Measurements from ENCODE around the gene AAMDC.
"Not testable (repeated sequence)": the region's sequence is repeated elsewhere in the genome, so short reads cannot be mapped to it uniquely, and the experiment has no call there.

Gene AAMDC

DNA sequence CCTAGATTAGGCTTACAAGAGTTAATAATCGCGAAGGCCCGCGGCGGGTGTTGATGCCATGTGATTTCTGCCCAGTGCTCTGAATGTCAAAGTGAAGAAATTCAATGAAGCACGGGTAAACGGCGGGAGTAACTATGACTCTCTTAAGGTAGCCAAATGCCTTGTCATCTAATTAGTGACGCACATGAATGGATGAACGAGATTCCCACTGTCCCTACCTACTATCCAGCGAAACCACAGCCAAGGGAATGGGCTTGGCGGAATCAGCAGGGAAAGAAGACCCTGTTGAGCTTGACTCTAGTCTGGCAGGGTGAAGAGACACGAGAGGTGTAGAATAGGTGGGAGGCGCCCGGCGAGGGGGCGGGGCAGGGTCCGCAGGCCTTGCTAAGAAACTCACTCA lies 65.5 kb downstream of the AAMDC start:
- H3K9me3 ChIP-seq (ENCODE audit: insufficient read depth, low read length): no peaks in the 10 kb centered on the region
- H4K20me1 ChIP-seq (ENCODE audit: low read depth, low read length): no peaks in the 10 kb centered on the region
- no peak overlapping the region for H3K4me2 ChIP-seq (ENCODE audit: low read depth, low read length, poor library complexity, severe bottlenecking)
- no peak overlapping the region for H3K9ac ChIP-seq (ENCODE audit: low read length)
- H3K79me2 ChIP-seq (ENCODE audit: insufficient read depth, low read length): no peaks in the 10 kb centered on the region
- no peaks in the 10 kb centered on the region for H3F3A ChIP-seq (ENCODE audit: insufficient read depth)
- H3K36me3 ChIP-seq (ENCODE audit: low read length): peaks cover 9% of the 10 kb centered on the region; the same call in 1 of the 2 replicates
- no peaks in the 10 kb centered on the region for H3K27me3 ChIP-seq (ENCODE audit: low read length)
- TF ChIP-seq, protein P1, sequence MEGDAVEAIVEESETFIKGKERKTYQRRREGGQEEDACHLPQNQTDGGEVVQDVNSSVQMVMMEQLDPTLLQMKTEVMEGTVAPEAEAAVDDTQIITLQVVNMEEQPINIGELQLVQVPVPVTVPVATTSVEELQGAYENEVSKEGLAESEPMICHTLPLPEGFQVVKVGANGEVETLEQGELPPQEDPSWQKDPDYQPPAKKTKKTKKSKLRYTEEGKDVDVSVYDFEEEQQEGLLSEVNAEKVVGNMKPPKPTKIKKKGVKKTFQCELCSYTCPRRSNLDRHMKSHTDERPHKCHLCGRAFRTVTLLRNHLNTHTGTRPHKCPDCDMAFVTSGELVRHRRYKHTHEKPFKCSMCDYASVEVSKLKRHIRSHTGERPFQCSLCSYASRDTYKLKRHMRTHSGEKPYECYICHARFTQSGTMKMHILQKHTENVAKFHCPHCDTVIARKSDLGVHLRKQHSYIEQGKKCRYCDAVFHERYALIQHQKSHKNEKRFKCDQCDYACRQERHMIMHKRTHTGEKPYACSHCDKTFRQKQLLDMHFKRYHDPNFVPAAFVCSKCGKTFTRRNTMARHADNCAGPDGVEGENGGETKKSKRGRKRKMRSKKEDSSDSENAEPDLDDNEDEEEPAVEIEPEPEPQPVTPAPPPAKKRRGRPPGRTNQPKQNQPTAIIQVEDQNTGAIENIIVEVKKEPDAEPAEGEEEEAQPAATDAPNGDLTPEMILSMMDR (IDR thresholded peaks at IDR 0.05; ENCODE audit: insufficient read depth, low read length, poor library complexity, severe bottlenecking): no peak
- no peak for TF ChIP-seq EZH2phosphoT487 (conservative IDR thresholded peaks at IDR 0.05; ENCODE audit: low read length)
- no peak overlapping the region for H3K4me3 ChIP-seq (ENCODE audit: insufficient read depth, low read length, poor library complexity, severe bottlenecking)
- H3K9me2 ChIP-seq (replicated peaks; ENCODE audit: insufficient read depth, low read length): no peaks in the 10 kb centered on the region
- H3K27ac ChIP-seq (ENCODE audit: low read depth, low read length): no peak overlapping the region
- H2AFZ ChIP-seq (ENCODE audit: low read depth, low read length, severe bottlenecking): no peak overlapping the region

DNA sequence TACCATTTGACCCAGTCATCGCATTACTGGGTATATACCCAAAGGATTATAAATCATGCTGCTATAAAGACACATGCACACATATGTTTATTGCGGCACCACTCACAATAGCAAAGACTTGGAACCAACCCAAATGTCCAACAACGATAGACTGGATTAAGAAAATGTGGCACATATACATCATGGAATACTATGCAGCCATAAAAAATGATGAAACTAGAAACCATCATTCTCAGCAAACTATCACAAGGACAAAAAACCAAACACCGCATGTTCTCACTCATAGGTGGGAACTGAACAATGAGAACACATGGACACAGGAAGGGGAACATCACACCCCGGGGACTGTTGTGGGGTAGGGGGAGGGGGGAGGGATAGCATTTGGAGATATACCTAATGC lies 68.1 kb downstream of the AAMDC start:
- H3K4me3 ChIP-seq (ENCODE audit: insufficient read depth, low read length, poor library complexity, severe bottlenecking); H3K79me2 ChIP-seq (ENCODE audit: insufficient read depth, low read length); H3F3A ChIP-seq (ENCODE audit: insufficient read depth); H3K27ac ChIP-seq (ENCODE audit: low read depth, low read length); H4K20me1 ChIP-seq (ENCODE audit: low read depth, low read length); H3K27me3 ChIP-seq (ENCODE audit: low read length); H3K9ac ChIP-seq (ENCODE audit: low read length); H3K4me2 ChIP-seq (ENCODE audit: low read depth, low read length, poor library complexity, severe bottlenecking); H3K9me3 ChIP-seq (ENCODE audit: insufficient read depth, low read length); H2AFZ ChIP-seq (ENCODE audit: low read depth, low read length, severe bottlenecking); H3K9me2 ChIP-seq (replicated peaks; ENCODE audit: insufficient read depth, low read length); H3K36me3 ChIP-seq (ENCODE audit: low read length): not testable (repeated sequence)

DNA sequence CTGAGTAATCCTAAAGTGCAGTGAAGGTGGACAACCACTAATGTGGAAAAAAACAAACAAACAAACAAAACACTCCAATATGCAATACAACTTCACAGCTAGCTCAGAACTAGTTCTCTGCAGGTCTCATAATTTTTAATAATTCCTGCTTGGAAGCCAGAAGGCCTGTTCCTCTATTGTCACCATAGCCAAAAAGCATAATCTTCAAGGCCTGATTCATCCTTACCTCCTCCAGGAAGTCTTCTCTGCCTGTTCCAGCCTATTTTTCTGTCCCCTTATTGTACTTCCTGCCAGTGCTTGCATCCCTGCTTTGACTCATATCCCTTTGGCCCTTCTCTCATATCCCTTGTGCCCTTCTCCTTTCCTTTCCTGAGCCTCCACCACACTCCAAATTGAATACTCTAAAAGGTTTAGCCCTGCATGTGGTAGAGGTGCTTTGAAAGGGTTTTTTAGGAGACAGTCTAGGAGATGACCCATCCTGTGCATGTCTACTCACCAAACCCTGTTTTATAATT lies 69.2 kb downstream of the AAMDC start:
- H3K27ac ChIP-seq (ENCODE audit: low read depth, low read length); H4K20me1 ChIP-seq (ENCODE audit: low read depth, low read length); H3K4me2 ChIP-seq (ENCODE audit: low read depth, low read length, poor library complexity, severe bottlenecking); H3K79me2 ChIP-seq (ENCODE audit: insufficient read depth, low read length); H3K27me3 ChIP-seq (ENCODE audit: low read length); H3K36me3 ChIP-seq (ENCODE audit: low read length); H3K9me2 ChIP-seq (replicated peaks; ENCODE audit: insufficient read depth, low read length); H2AFZ ChIP-seq (ENCODE audit: low read depth, low read length, severe bottlenecking); H3K9ac ChIP-seq (ENCODE audit: low read length); H3K4me3 ChIP-seq (ENCODE audit: insufficient read depth, low read length, poor library complexity, severe bottlenecking); H3F3A ChIP-seq (ENCODE audit: insufficient read depth); H3K9me3 ChIP-seq (ENCODE audit: insufficient read depth, low read length): not testable (repeated sequence)

DNA sequence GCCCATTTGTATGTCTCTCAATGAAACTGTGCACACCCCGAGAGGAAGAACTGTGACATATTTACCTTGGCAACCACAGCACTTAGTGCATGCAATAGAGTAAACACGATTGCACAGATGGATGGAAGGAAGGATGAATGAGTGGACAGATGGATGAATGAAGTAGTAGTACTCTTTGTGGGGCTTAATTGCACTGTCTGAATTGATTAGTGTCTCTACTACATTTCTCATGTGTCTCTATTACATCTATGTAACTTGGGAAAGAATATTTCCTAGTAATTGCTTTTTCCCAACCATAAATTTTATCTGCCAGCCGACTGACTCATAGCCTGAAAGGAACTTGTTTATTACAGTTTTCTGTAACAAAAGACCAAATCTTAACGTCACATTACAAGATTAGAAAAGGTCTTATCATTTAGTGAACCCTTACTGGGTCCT lies 69.7 kb downstream of the AAMDC start:
- not testable (repeated sequence) for H3K9me3 ChIP-seq (ENCODE audit: insufficient read depth, low read length); H3K9ac ChIP-seq (ENCODE audit: low read length); H2AFZ ChIP-seq (ENCODE audit: low read depth, low read length, severe bottlenecking); H3K4me3 ChIP-seq (ENCODE audit: insufficient read depth, low read length, poor library complexity, severe bottlenecking); H3K36me3 ChIP-seq (ENCODE audit: low read length); H3K79me2 ChIP-seq (ENCODE audit: insufficient read depth, low read length); H3K9me2 ChIP-seq (replicated peaks; ENCODE audit: insufficient read depth, low read length); H3K27ac ChIP-seq (ENCODE audit: low read depth, low read length); H3F3A ChIP-seq (ENCODE audit: insufficient read depth); H4K20me1 ChIP-seq (ENCODE audit: low read depth, low read length); H3K4me2 ChIP-seq (ENCODE audit: low read depth, low read length, poor library complexity, severe bottlenecking); H3K27me3 ChIP-seq (ENCODE audit: low read length)

DNA sequence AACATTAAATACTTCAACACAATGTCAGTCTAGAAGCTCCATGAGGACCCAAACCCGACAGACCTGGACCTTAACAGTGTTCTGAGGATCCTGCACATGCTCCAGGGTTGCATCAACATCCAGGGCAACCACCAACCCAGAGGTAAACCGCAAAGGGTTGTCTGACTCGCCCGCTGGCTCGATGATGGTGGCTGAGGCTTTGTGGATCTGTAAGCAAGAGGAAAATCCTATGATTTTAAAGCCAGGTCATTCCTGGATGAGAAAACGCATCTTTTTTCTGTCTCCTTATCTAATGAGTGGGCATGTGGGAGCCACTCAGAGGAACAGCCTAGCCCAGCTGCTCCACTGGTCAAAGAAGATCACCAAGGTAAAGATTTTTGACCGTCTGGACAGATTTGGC lies 70.3 kb downstream of the AAMDC start:
- not testable (repeated sequence) for H3K27ac ChIP-seq (ENCODE audit: low read depth, low read length); H3K9me2 ChIP-seq (replicated peaks; ENCODE audit: insufficient read depth, low read length); H3K4me3 ChIP-seq (ENCODE audit: insufficient read depth, low read length, poor library complexity, severe bottlenecking); H3K36me3 ChIP-seq (ENCODE audit: low read length); H3K27me3 ChIP-seq (ENCODE audit: low read length); H3K4me2 ChIP-seq (ENCODE audit: low read depth, low read length, poor library complexity, severe bottlenecking); H4K20me1 ChIP-seq (ENCODE audit: low read depth, low read length); H3F3A ChIP-seq (ENCODE audit: insufficient read depth); H3K9ac ChIP-seq (ENCODE audit: low read length); H2AFZ ChIP-seq (ENCODE audit: low read depth, low read length, severe bottlenecking); H3K79me2 ChIP-seq (ENCODE audit: insufficient read depth, low read length); H3K9me3 ChIP-seq (ENCODE audit: insufficient read depth, low read length)

DNA sequence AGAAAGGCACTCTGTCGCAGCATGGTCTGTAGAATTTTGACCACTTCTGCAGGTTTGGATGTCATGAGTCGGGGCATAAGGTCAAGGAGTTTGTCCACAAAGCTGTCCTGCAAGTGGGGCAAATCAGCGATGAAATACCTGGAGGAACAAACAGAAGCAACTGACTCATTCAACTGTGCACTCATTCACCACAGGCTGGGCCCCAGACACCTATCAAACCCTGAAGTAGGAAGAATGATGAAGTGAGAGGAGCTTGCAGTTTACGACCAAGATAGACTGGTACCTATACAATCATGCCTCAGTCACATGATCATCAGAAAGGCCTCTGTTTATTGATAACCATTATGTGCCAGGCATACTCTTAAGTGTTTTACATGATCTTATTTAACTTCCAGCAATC lies 70.8 kb downstream of the AAMDC start:
- not testable (repeated sequence) for H3K79me2 ChIP-seq (ENCODE audit: insufficient read depth, low read length)

DNA sequence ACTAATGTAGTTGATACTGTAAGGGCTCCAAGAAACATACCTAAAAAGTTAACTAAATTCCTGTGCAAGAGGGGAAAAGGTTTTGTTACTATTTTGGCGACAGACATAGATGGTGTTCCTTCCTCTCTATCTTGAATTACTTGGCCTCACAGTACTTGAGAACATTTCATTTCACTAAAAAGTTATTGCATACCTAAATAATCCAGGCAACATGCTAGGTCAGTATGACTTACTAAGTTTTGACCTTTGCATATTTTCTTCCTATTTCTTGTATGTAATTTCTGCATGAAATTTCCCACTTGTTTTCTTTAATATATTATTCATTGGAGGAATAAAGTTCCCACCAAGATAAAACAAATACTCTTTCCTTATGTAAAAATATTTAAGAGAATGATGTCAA lies 74.0 kb downstream of the AAMDC start:
- not testable (repeated sequence) for H3K79me2 ChIP-seq (ENCODE audit: insufficient read depth, low read length); H3K4me2 ChIP-seq (ENCODE audit: low read depth, low read length, poor library complexity, severe bottlenecking); H3K27ac ChIP-seq (ENCODE audit: low read depth, low read length); H3K4me3 ChIP-seq (ENCODE audit: insufficient read depth, low read length, poor library complexity, severe bottlenecking); H3K9me2 ChIP-seq (replicated peaks; ENCODE audit: insufficient read depth, low read length); H4K20me1 ChIP-seq (ENCODE audit: low read depth, low read length); H3K9ac ChIP-seq (ENCODE audit: low read length); H3K9me3 ChIP-seq (ENCODE audit: insufficient read depth, low read length); H3F3A ChIP-seq (ENCODE audit: insufficient read depth); H3K27me3 ChIP-seq (ENCODE audit: low read length); H2AFZ ChIP-seq (ENCODE audit: low read depth, low read length, severe bottlenecking); H3K36me3 ChIP-seq (ENCODE audit: low read length)

More for the DNA sequence above, 70.8 kb downstream of the AAMDC start:
- not testable (repeated sequence) for H3F3A ChIP-seq (ENCODE audit: insufficient read depth); H3K4me2 ChIP-seq (ENCODE audit: low read depth, low read length, poor library complexity, severe bottlenecking); H2AFZ ChIP-seq (ENCODE audit: low read depth, low read length, severe bottlenecking); H4K20me1 ChIP-seq (ENCODE audit: low read depth, low read length); H3K27me3 ChIP-seq (ENCODE audit: low read length); H3K9me2 ChIP-seq (replicated peaks; ENCODE audit: insufficient read depth, low read length); H3K36me3 ChIP-seq (ENCODE audit: low read length); H3K4me3 ChIP-seq (ENCODE audit: insufficient read depth, low read length, poor library complexity, severe bottlenecking); H3K27ac ChIP-seq (ENCODE audit: low read depth, low read length); H3K9me3 ChIP-seq (ENCODE audit: insufficient read depth, low read length); H3K9ac ChIP-seq (ENCODE audit: low read length)
